Measurements from ENCODE around the gene KANK2.

Gene KANK2

GRCh38 chr19:11225815-11226214 is 28.5 kb upstream of the KANK2 start:
- TF ChIP-seq CTCF (IDR thresholded peaks at IDR 0.05; ENCODE audit: low read depth, low read length, missing control alignments) = no peak
- DNase-seq (ENCODE audit: low read depth) = no peak
- H3K4me3 ChIP-seq (ENCODE audit: low read depth, low read length) = no peak overlapping the region

GRCh38 chr19:11225172-11225571 is 27.8 kb upstream of the KANK2 start:
- no peak for TF ChIP-seq CTCF (IDR thresholded peaks at IDR 0.05; ENCODE audit: low read depth, low read length, missing control alignments)
- DNase-seq (ENCODE audit: low read depth) = no peak
- H3K4me3 ChIP-seq (ENCODE audit: low read depth, low read length) = no peak overlapping the region

- no peak overlapping the region for H3K4me3 ChIP-seq (ENCODE audit: low read depth, low read length)
- TF ChIP-seq CTCF (IDR thresholded peaks at IDR 0.05; ENCODE audit: low read depth, low read length, missing control alignments) = no peak
- no peak for DNase-seq (ENCODE audit: low read depth)
These were observed 27.1 kb upstream of the KANK2 start for GRCh38 chr19:11224429-11224828.

GRCh38 chr19:11223200-11223599 is 25.9 kb upstream of the KANK2 start:
- DNase-seq (ENCODE audit: low read depth) = no peak
- no peak for TF ChIP-seq CTCF (IDR thresholded peaks at IDR 0.05; ENCODE audit: low read depth, low read length, missing control alignments)
- no peak overlapping the region for H3K4me3 ChIP-seq (ENCODE audit: low read depth, low read length)

- no peak for TF ChIP-seq CTCF (IDR thresholded peaks at IDR 0.05; ENCODE audit: low read depth, low read length, missing control alignments)
- no peak overlapping the region for H3K4me3 ChIP-seq (ENCODE audit: low read depth, low read length)
- DNase-seq (ENCODE audit: low read depth) = no peak
These were observed 23.8 kb upstream of the KANK2 start for GRCh38 chr19:11221082-11221598.

GRCh38 chr19:11214387-11214786 is 17.0 kb upstream of the KANK2 start:
- no peak for DNase-seq (ENCODE audit: low read depth)
- H3K4me3 ChIP-seq (ENCODE audit: low read depth, low read length) = no peak overlapping the region
- no peak for TF ChIP-seq CTCF (IDR thresholded peaks at IDR 0.05; ENCODE audit: low read depth, low read length, missing control alignments)

GRCh38 chr19:11210656-11210928 is 13.2 kb upstream of the KANK2 start:
- no peak for DNase-seq (ENCODE audit: low read depth)
- no peak for TF ChIP-seq CTCF (IDR thresholded peaks at IDR 0.05; ENCODE audit: low read depth, low read length, missing control alignments)
- H3K4me3 ChIP-seq (ENCODE audit: low read depth, low read length) = no peak overlapping the region

Measured in GM12864 (cell line).